Mononuclear cell (primary cell): Measurements from ENCODE around the gene CLCN6. TPM values are rescaled to one million over a fixed set of nuclear protein-coding genes. Genes with fewer than 3 reads are reported as not detected.
"Not testable (repeated sequence)": the region's sequence is repeated elsewhere in the genome, so short reads cannot be mapped to it uniquely, and the experiment has no call there.

Source experiments
- H3K27me3 ChIP-seq: 2 replicates; pipeline ENCODE4 v1.6.0; 2011; ENCODE audit warnings: low read length, control low read depth; ENCODE audit not compliant: insufficient read depth
- H3K4me1 ChIP-seq: 2 replicates; pipeline ENCODE4 v1.5.1; 2011; ENCODE audit warnings: mild to moderate bottlenecking, low read length, control low read depth; ENCODE audit not compliant: insufficient read depth
- H3K4me3 ChIP-seq: 2 replicates; pipeline ENCODE4 v1.5.1; 2011; ENCODE audit warnings: mild to moderate bottlenecking, low read length, moderate library complexity
- H3K9me3 ChIP-seq: 2 replicates; pipeline ENCODE4 v1.5.1; 2011; ENCODE audit warnings: low read depth, mild to moderate bottlenecking, control low read depth, low read length
- total RNA-seq: library from RNA; depleted of rRNA; stranded (reverse); fragments of >200 nt; gene quantifications from one replicate; pipeline ENCODE4 v1.2.3, GENCODE V29; 2012

CLCN6 gene
- total RNA-seq, 1 donor = 7.8 TPM

GRCh38 chr1:11797525-11798216 is 8.3 kb upstream of the CLCN6 start:
- Histone ChIP-seq H3K4me1 (peaks cover 16% of the 10 kb centered on the region), H3K27me3 (no peaks in the 10 kb centered on the region), H3K9me3 (no peaks in the 10 kb centered on the region), H3K4me3 (no peak overlapping the region)

- Histone ChIP-seq H3K9me3 (no peaks in the 10 kb centered on the region), H3K4me3 (no peak overlapping the region), H3K27me3 (no peaks in the 10 kb centered on the region), H3K4me1 (peaks cover 30% of the 10 kb centered on the region)
Observed at GRCh38 chr1:11799099-11799498, 6.9 kb upstream of the CLCN6 start.

DNA sequence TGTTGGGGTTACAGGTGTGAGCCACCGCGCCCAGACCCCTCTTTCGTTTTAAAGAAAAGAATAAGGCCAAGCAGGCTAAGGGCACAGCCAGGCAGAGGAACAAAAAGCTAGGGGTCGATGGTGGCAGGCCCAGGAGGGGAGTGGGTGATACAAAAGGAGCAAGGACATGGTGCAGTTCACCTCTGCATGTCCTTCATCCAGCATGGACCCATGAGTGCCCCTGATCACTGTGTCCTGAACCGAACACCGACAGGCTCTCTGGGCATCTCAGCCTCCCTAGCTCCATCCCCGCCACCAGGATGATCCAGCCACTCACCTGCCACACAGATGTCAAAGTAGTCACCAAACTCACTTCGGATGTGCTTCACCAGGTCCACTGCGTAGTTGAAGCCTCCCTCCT is 6.1 kb upstream of the CLCN6 start:
- Histone ChIP-seq H3K27me3 (no peaks in the 10 kb centered on the region), H3K9me3 (no peaks in the 10 kb centered on the region), H3K4me3 (no peak overlapping the region), H3K4me1 (peaks cover 38% of the 10 kb centered on the region)

- no peaks in the 10 kb centered on the region for H3K9me3 ChIP-seq
- no peaks in the 10 kb centered on the region for H3K27me3 ChIP-seq
- no peak overlapping the region for H3K4me3 ChIP-seq
- H3K4me1 ChIP-seq = peaks cover 42% of the 10 kb centered on the region
Observed at GRCh38 chr1:11800391-11800755, 5.6 kb upstream of the CLCN6 start.

DNA sequence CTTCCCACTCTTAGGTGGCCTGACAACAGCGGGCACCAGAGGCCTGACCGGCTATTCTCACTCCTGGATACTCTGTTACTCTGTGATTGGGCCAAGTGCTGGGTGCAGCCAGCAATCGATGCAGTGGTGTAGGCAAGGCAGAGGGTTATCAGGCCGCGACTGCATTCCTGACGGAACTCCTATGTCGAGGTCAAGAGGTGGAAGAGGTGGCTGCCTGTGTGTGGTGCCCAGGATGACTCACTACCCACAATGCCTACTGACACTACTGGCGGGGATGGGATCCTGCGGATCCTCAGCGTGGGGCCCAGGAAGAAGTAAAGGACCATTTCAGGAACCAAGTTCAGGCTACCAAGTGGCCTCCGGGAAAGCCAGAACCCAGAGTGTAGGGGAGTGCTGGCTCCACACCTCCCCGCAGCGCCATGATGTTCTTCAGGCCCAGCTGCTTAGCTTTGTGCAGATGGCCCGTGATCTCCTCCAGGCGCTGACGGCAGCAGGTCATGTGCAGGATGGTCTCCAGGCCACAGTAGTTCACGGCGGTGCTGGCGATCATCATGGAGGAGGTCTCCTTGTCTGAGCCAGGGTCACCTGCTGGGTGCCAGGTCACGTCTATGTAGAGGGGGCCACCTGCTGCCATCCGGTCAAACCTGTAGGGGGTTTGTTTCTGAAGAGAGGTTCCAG is 5.1 kb upstream of the CLCN6 start:
- Histone ChIP-seq H3K4me3 (no peak overlapping the region), H3K9me3 (no peaks in the 10 kb centered on the region), H3K4me1 (peaks cover 42% of the 10 kb centered on the region), H3K27me3 (no peaks in the 10 kb centered on the region)

DNA sequence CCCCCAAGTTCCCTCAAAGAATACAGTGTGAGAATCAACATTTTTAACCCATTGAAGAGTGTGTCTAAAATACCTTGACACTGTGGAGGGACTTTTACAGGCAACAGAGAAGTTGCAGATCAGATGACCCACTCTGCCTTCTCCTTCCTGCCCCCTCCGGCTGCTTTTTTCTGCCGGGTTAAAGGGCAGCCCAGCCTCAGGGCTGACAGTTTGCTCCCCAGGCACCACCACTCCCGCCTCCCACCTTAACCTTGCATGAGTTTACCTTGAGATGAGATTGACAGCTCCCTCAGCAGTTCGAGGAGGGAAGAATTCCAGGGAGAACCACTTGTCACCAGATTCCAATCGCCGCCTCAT is 3.4 kb upstream of the CLCN6 start:
- H3K4me1 ChIP-seq = peaks cover 56% of the 10 kb centered on the region
- peak overlapping the region; percentile 54 for H3K4me3 ChIP-seq
- H3K27me3 ChIP-seq = no peaks in the 10 kb centered on the region
- H3K9me3 ChIP-seq = no peaks in the 10 kb centered on the region

DNA sequence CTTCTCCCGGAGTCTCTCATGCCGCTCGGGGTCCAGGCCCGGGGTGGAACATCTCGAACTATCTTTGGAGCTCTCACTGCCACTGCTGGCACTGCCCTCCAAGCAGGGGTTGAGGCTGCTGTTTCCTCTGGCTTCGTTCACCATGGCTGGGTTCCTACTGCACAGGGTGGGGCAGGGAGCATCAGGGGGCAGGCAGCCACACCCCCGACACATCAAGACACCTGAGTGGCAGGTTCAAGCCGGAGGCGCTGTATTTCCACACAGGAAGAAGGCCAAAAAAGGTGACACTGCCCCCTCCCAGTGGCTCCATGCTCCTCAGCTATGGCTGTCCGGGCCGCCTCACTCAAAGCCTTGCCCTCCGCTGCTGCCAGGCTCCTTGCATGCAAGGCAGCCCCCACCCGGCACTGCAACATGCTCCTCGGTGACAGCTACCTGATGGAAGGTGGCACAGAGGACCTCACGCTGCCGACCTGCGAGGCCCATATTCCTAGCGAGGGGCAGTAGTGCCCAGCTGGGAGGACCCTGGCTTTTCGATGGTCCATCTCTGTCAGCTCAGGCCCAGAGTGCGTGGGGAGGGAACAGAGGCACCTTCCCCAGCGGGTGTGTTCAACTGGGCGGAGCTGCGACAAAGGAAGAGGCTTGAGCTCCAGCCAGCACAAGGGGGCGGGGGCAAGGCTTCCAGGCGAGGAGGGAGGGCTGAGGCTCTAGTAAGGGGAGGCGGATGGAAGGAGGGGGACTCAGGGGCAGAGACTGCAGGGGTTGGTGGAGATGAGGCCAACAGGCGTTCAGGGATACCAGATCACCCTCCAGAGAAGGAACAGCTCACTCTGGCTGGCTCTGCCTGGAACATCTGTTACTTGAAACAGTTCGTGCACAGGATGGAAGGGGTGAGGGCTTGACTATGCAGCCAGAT is 2.8 kb upstream of the CLCN6 start:
- H3K4me3 ChIP-seq = peak overlapping the region; percentile 54
- H3K9me3 ChIP-seq = no peaks in the 10 kb centered on the region
- peaks cover 60% of the 10 kb centered on the region for H3K4me1 ChIP-seq
- H3K27me3 ChIP-seq = no peaks in the 10 kb centered on the region

DNA sequence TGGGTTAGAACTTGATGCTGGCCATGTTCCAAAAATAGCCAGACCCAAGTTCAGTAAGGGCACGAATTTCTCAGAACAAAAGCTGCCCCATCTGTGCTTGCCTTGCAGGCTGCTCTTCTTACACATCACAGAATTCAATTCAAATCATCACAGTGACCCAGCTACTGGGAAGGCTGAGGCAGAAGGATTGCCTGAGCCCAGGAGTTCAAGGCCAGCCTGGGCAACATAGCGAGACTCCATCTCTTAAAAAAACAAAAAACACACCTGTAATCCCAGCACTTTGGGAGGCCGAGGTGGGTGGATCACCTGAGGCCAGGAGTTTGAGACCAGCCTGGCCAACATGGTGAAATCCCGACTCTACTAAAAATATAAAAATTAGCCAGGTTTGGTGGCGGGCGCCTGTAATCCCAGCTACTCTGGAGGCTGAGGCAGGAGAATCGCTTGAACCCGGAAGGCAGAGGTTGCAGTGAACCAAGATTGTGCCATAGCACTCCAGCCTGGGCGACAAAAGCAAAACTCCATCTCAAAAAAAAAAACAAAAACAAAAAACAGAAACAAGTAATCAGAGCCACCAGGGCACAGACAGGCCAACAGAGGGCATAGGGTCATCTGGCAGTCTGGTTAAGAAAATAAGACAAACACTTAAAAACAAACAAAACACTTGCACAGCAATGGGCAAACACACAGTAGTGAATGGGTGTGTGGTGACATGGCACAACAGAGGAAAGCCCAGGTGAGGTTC is 1.9 kb upstream of the CLCN6 start:
- not testable (repeated sequence) for H3K9me3 ChIP-seq, H3K27me3 ChIP-seq
- Histone ChIP-seq H3K4me1 (peaks cover 61% of the 10 kb centered on the region), H3K4me3 (peak overlapping the region; percentile 54)

DNA sequence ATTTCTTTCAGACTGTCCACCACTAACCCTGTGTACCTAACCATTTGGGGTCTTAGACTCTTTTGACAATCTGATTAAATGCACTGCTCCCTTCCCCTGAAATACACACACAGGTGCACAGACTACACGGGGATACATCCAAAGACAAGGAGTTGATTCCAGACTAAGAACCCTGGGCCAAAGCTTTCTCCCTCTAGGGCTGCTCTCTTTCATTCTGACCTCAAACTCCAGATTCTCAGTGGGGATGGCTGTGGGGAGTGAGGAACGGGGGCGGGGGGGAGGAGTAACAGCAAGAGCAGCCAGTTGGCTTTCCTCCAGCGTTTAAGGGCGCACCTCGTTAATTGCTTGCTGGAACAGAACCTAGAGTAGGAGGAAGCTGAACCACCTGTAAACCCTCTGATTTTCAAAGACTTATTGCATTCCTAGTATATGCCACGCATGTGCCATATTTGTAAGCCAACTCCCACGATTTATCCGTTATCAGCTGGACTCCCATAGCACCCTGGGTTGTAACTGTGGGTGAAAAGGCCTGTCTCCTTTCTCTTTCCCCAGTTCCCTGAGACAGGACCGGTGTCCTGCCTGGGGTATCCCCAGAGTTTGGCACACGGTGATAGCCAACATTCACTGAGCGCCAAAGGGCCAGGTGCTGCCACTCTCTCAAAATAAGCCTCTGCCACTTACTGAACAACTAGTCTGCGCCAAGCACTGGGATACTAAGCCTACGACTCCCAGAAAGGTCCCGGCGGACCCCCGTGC is 1.1 kb upstream of the CLCN6 start:
- peaks cover 61% of the 10 kb centered on the region for H3K4me1 ChIP-seq
- H3K9me3 ChIP-seq = no peaks in the 10 kb centered on the region
- H3K27me3 ChIP-seq = no peaks in the 10 kb centered on the region
- peak overlapping the region; percentile 79 for H3K4me3 ChIP-seq

GRCh38 chr1:11806307-11806936 is 431 bp downstream of the CLCN6 start:
- Histone ChIP-seq H3K4me1 (peaks cover 57% of the 10 kb centered on the region), H3K4me3 (peak overlapping the region; percentile 79), H3K27me3 (no peaks in the 10 kb centered on the region), H3K9me3 (no peaks in the 10 kb centered on the region)

- H3K27me3 ChIP-seq = no peaks in the 10 kb centered on the region
- peaks cover 50% of the 10 kb centered on the region for H3K4me1 ChIP-seq
- no peaks in the 10 kb centered on the region for H3K9me3 ChIP-seq
- peak overlapping the region; percentile 79 for H3K4me3 ChIP-seq
Observed at GRCh38 chr1:11807133-11807532, 1.1 kb downstream of the CLCN6 start.

- Histone ChIP-seq H3K27me3 (no peaks in the 10 kb centered on the region), H3K4me3 (no peak overlapping the region), H3K9me3 (no peaks in the 10 kb centered on the region), H3K4me1 (peaks cover 34% of the 10 kb centered on the region)
Observed at GRCh38 chr1:11813021-11813420, 7.0 kb downstream of the CLCN6 start.

DNA sequence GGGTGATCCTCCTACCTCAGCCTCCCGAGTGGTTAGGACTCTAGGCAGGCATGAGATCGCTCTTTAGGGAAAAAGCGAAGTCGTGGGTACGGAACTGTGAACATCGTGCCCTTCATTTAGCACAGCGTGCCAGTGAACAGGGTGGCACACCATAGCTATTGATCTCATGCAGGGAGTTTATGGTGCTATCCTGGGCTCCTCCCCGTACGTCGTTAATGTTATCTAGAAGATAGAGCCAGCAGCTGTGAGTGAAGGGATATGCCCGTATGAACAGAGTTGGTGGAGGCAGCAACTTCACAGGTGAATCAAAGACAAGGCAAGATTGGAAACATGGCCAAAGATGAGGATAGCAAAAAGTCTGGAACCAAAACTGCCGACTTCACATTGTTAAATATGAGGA is 11.2 kb downstream of the CLCN6 start:
- peaks cover 31% of the 10 kb centered on the region for H3K4me1 ChIP-seq
- no peaks in the 10 kb centered on the region for H3K9me3 ChIP-seq
- no peaks in the 10 kb centered on the region for H3K27me3 ChIP-seq
- H3K4me3 ChIP-seq = no peak overlapping the region

DNA sequence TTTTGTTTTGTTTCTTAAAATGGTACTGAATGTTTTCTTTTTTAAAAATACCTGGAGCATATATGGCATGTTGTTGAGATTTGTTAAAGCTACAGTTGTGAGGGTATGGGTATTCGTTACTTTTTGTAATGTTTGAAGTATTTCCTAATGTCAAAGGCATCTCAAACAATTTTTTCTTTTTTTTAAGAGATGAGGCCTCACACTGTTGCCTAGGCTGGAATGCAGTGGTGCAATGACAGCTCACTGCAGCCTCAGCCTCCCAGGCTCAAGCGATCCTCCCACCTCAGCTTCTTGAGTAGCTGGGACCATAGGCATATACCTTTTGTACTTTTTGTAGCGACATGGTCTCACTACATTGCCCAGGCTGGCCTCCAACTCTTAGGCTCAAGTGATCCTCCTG is 16.1 kb downstream of the CLCN6 start:
- Histone ChIP-seq H3K9me3 (no peaks in the 10 kb centered on the region), H3K4me3 (no peak overlapping the region), H3K4me1 (no peaks in the 10 kb centered on the region), H3K27me3 (no peaks in the 10 kb centered on the region)
